Erythroblast (primary cell): ENCODE measurements around the gene RAD18.

Experiments used
- GATA1 ChIP-seq: IDR thresholded peaks from 2 replicates; pipeline ENCODE4 v1.6.1; 2011; ENCODE audit warnings: low read depth, mild to moderate bottlenecking, control low read depth, low read length, moderate library complexity
- POLR2A ChIP-seq: IDR thresholded peaks from 2 replicates; pipeline ENCODE4 v1.6.1; 2011; ENCODE audit warnings: mild to moderate bottlenecking, low read length

DNA sequence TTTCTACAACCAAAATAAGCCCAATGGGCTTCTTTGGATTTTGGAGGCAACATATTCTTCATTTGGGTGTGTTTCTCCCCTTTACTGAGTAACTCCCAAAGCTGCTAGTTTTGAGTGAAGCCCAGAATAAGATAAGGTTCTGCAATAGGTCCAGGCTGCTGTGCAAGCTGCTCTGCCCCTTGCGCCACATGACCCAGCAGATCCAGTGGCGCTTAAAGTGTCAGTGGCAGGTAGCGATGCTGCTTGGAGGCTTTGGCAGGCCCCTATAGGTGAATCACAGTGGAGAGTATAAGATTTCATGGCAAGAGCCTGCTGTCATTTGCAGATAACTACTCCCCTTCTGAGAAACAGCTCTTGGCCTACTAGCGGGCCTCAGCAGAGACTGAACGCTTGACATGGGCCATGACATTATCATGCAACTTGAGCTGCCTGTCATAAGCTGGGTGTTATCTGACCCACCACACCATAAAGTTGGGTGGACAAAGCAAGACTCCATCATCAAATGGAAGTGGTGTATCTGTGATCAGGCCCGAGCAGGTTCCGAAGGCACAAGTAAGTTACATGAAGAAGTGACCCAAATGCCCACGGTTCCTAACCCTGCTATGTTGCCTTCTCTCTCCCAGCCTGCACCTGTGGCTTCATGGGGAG lies 105.4 kb downstream of the RAD18 start:
- TF ChIP-seq POLR2A: no peak
- TF ChIP-seq GATA1: no peak
